Astrocyte (in vitro differentiated cells and primary cell): ENCODE measurements around the gene PHLDA2.

Source experiments
- EZH2 ChIP-seq: IDR thresholded peaks from 2 replicates; pipeline ENCODE4 v1.6.1; 2012; ENCODE audit warnings: mild to moderate bottlenecking, low read length, inconsistent platforms; ENCODE audit not compliant: insufficient read depth
- TF ChIP-seq, protein P1 (sequence below): IDR thresholded peaks from 2 replicates; pipeline ENCODE4 v1.5.1; 2011; ENCODE audit warnings: low read depth, mild to moderate bottlenecking, inconsistent platforms, low read length, moderate library complexity; ENCODE audit not compliant: insufficient read depth

DNA sequence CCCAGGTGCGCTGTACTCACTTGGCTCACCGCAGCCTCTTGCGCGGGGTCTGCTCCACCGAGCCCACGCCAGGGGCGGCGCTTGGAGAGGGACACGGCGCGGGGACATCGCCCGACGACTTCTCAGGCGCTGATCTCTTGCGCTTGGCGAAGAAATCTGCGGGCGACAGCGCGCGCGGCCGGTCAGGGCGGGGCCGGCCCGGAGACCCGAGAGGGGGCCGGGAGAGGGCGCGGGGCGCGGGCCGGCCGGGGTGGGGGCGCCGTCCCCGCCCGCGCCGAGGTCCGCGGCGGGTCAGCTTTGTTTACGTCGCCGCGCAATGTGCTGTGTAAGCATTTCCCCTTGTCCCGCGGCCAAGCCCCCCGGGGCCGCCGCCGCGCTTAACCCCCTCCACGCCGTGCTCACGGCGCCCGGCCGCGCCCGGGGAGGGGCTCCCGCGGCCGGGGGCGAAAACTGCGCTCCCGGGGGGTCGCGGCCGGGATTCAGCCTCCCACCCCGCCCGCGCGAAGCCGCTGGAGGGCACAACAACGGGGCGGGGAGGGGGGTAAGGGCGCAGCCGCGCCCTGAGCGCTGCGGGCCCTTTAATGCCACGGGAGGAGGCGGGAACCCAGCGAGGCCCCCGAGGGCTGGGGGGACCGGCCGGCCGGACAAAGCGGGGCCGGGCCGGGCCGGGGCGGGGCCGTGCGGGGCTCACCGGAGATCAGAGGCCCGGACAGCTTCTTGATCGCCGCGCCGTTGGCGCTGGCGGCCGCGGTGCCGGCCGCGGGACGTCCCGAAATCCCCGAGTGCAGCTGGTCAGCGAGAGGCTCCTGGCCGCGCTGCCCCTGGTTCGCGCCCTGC is 45.0 kb downstream of the PHLDA2 start:
- TF ChIP-seq, protein P1, sequence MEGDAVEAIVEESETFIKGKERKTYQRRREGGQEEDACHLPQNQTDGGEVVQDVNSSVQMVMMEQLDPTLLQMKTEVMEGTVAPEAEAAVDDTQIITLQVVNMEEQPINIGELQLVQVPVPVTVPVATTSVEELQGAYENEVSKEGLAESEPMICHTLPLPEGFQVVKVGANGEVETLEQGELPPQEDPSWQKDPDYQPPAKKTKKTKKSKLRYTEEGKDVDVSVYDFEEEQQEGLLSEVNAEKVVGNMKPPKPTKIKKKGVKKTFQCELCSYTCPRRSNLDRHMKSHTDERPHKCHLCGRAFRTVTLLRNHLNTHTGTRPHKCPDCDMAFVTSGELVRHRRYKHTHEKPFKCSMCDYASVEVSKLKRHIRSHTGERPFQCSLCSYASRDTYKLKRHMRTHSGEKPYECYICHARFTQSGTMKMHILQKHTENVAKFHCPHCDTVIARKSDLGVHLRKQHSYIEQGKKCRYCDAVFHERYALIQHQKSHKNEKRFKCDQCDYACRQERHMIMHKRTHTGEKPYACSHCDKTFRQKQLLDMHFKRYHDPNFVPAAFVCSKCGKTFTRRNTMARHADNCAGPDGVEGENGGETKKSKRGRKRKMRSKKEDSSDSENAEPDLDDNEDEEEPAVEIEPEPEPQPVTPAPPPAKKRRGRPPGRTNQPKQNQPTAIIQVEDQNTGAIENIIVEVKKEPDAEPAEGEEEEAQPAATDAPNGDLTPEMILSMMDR = no peak
- TF ChIP-seq EZH2 = no peak
